Lung (tissue), 12 donors: ENCODE data around the gene PHYKPL. TPM values are rescaled to one million over a fixed set of nuclear protein-coding genes. Genes with fewer than 3 reads are reported as not detected.

ENCODE experiments used
- ATAC-seq: fragments of 200-7000 bp; cut with Tn5 transposase; one replicate; pipeline ENCODE4 v1.9.1; 2020; ENCODE audit warnings: moderate number of reproducible peaks; ENCODE audit not compliant: insufficient read depth, low FRiP score
- DNase-seq, 3 donors: peaks; one replicate each; pipeline ENCODE4 v3.0.0-alpha.2; 2013 to 2017
- H3K27ac ChIP-seq, 2 donors: one replicate each; pipeline ENCODE4 v1.5.1; 2013; ENCODE audit warnings: mild to moderate bottlenecking in 2 of 2, moderate library complexity in 2 of 2, control low read depth in 1 of 2, inconsistent platforms in 1 of 2, low read depth in 1 of 2, low read length in 1 of 2
- H3K27me3 ChIP-seq, 3 donors: one replicate each; pipeline ENCODE4 v1.5.1; 2013; ENCODE audit warnings: low read length in 2 of 3; ENCODE audit not compliant: control insufficient read depth in 3 of 3, insufficient read depth in 3 of 3
- H3K36me3 ChIP-seq, 4 donors: one replicate each; pipeline ENCODE4 v1.5.1; 2013; ENCODE audit warnings: low read length in 4 of 4, mild to moderate bottlenecking in 1 of 4, moderate library complexity in 1 of 4; ENCODE audit not compliant: control insufficient read depth in 4 of 4, insufficient read depth in 4 of 4
- H3K4me1 ChIP-seq, 5 donors: one replicate each; pipeline ENCODE4 v1.5.1; 2013; ENCODE audit warnings: low read length in 5 of 5, mild to moderate bottlenecking in 2 of 5, moderate library complexity in 1 of 5; ENCODE audit not compliant: control insufficient read depth in 5 of 5, insufficient read depth in 5 of 5
- H3K4me3 ChIP-seq: one replicate; pipeline ENCODE4 v1.5.1; 2013; ENCODE audit warnings: mild to moderate bottlenecking, control low read depth, moderate library complexity
- H3K9ac ChIP-seq, 2 donors: one replicate each; pipeline ENCODE4 v1.5.1; 2013; ENCODE audit warnings: low read length in 2 of 2, control low read depth in 1 of 2; ENCODE audit not compliant: insufficient read depth in 1 of 2
- H3K9me3 ChIP-seq, 4 donors: one replicate each; pipeline ENCODE4 v1.5.1; 2013; ENCODE audit warnings: low read length in 3 of 4, mild to moderate bottlenecking in 1 of 4, moderate library complexity in 1 of 4; ENCODE audit not compliant: control insufficient read depth in 4 of 4, insufficient read depth in 3 of 4
- CTCF ChIP-seq: IDR thresholded peaks from 2 replicates; pipeline ENCODE4 v1.5.1; 2012; ENCODE audit warnings: mild to moderate bottlenecking; ENCODE audit errors: control extremely low read depth, extremely low read depth
- WGBS, 2 donors: extraction: QIAGEN DNeasy Blood & Tissue Kit; methylation state at CpG; one replicate each; pipeline ENCODE4 v1.1.7; 2013; 5-methylcytosine and 5-hydroxymethylcytosine counted together
- polyA plus RNA-seq, 2 donors: library from polyadenylated mRNA; stranded (reverse); fragments of 200-250 nt; gene quantifications; one replicate each; pipeline ENCODE4 v1.2.1, GENCODE V29; 2013
- total RNA-seq, 2 donors: library from RNA; depleted of rRNA in 1 of 2; stranded (reverse); fragments of >200 nt in 1 of 2; gene quantifications; one replicate each; pipeline ENCODE4 v1.2.1, GENCODE V29; 2014 to 2021
- donor health status: control.
- donor health status: control.
- donor health status: Bipolar disorder and iron deficiency.
- donor health status: healthy.
- donor health status: DM: yes; HTN: yes; CAD: no.

Gene PHYKPL
- total and polyA plus RNA-seq, 4 donors = 49.7 to 100 (median 75.8) TPM

- no peak overlapping the region for H3K9ac ChIP-seq
- no peaks in the 10 kb centered on the region for H3K27me3 ChIP-seq
- H3K4me3 ChIP-seq = no peak overlapping the region
- WGBS, 2 donors = 49 to 61% methylated on average over 3 of the region's 3 CpGs
- no peak for ATAC-seq
- H3K27ac ChIP-seq = no peak overlapping the region
- H3K9me3 ChIP-seq = peaks cover 0 to 2% (median 0%) of the 10 kb centered on the region in 4 donors
- TF ChIP-seq CTCF = no peak
- peaks cover 0 to 13% (median 5%) of the 10 kb centered on the region in 5 donors for H3K4me1 ChIP-seq
- H3K36me3 ChIP-seq = peaks cover 3 to 27% (median 22%) of the 10 kb centered on the region in 4 donors
- no peak for DNase-seq
Observed at GRCh38 chr5:178221282-178221681, 11.3 kb downstream of the PHYKPL start.

- Histone ChIP-seq H3K27me3 (no peaks in the 10 kb centered on the region), H3K27ac (no peak overlapping the region), H3K9me3 (peaks cover 0 to 2% (median 0%) of the 10 kb centered on the region in 4 donors), H3K4me3 (no peak overlapping the region), H3K9ac (no peak overlapping the region), H3K36me3 (peaks cover 18 to 41% (median 39%) of the 10 kb centered on the region in 4 donors), H3K4me1 (peaks cover 0 to 7% (median 5%) of the 10 kb centered on the region in 5 donors)
- ATAC-seq (no peak), DNase-seq (no peak)
- WGBS, 2 donors = 89 to 90% methylated on average over 3 of the region's 3 CpGs
- TF ChIP-seq CTCF = no peak
Observed at GRCh38 chr5:178218827-178219226, 13.8 kb downstream of the PHYKPL start.

GRCh38 chr5:178218237-178218776, 14.3 kb downstream of the PHYKPL start:
- Histone ChIP-seq H3K4me3 (no peak overlapping the region), H3K36me3 (peaks cover 21 to 45% (median 44%) of the 10 kb centered on the region in 4 donors), H3K27me3 (no peaks in the 10 kb centered on the region), H3K27ac (no peak overlapping the region), H3K9ac (no peak overlapping the region), H3K9me3 (peaks cover 0 to 2% (median 0%) of the 10 kb centered on the region in 4 donors), H3K4me1 (peaks cover 0 to 5% (median 2%) of the 10 kb centered on the region in 5 donors)
- 78 to 88% methylated on average over 5 of the region's 5 CpGs for WGBS, 2 donors
- DNase-seq = no peak
- ATAC-seq = no peak
- TF ChIP-seq CTCF = no peak

- TF ChIP-seq CTCF = no peak
- Histone ChIP-seq H3K4me1 (peaks cover 0 to 2% (median 0%) of the 10 kb centered on the region in 5 donors), H3K27me3 (no peaks in the 10 kb centered on the region), H3K27ac (no peak overlapping the region), H3K36me3 (peaks cover 21 to 53% (median 49%) of the 10 kb centered on the region in 4 donors), H3K4me3 (no peak overlapping the region), H3K9ac (no peak overlapping the region), H3K9me3 (peaks cover 0 to 2% (median 0%) of the 10 kb centered on the region in 4 donors)
- ATAC-seq = no peak
- WGBS, 2 donors = 68 to 87% methylated on average over 3 of the region's 3 CpGs
- no peak for DNase-seq
Observed at GRCh38 chr5:178216779-178217178, 15.8 kb downstream of the PHYKPL start.
